Heart left ventricle (tissue), 16 donors: ENCODE results near the gene TRMU. TPM values are rescaled to one million over a fixed set of nuclear protein-coding genes. Genes with fewer than 3 reads are reported as not detected.

ENCODE experiments used
- ATAC-seq, 4 donors: fragments of 200-7000 bp; cut with Tn5 transposase; one replicate each; pipeline ENCODE4 v1.9.1; 2020 to 2022; ENCODE audit warnings: moderate library complexity in 4 of 4, mild to moderate bottlenecking in 3 of 4, moderate number of reproducible peaks in 1 of 4
- DNase-seq, 5 donors: peaks; one replicate each; pipeline ENCODE4 v3.0.0-alpha.2; 2020
- H3K27ac ChIP-seq, 12 donors: fragments of 200-600 bp; sonication (generic) in 4 of 12; one replicate each; pipeline versions ENCODE4 v1.5.0 to v1.8.0; 2016 to 2022; ENCODE audit warnings: mild to moderate bottlenecking in 2 of 12
- H3K27me3 ChIP-seq, 9 donors: fragments of 200-600 bp; sonication (generic) in 2 of 9; one replicate each; pipeline versions ENCODE4 v1.5.1 to v1.8.0; 2016 to 2022; ENCODE audit warnings: mild to moderate bottlenecking in 3 of 9
- H3K36me3 ChIP-seq, 9 donors: fragments of 200-600 bp; sonication (generic) in 2 of 9; one replicate each; pipeline versions ENCODE4 v1.5.0 to v1.8.0; 2018 to 2022; ENCODE audit warnings: mild to moderate bottlenecking in 2 of 9
- H3K4me1 ChIP-seq, 12 donors: fragments of 200-600 bp; sonication (generic) in 4 of 12; one replicate each; pipeline versions ENCODE4 v1.5.0 to v1.8.0; 2016 to 2022; ENCODE audit warnings: mild to moderate bottlenecking in 3 of 12
- H3K4me3 ChIP-seq, 12 donors: fragments of 200-600 bp; sonication (generic) in 4 of 12; one replicate each; pipeline versions ENCODE4 v1.5.0 to v1.8.0; 2017 to 2022; ENCODE audit warnings: mild to moderate bottlenecking in 9 of 12, moderate library complexity in 4 of 12
- H3K9me3 ChIP-seq, 12 donors: fragments of 200-600 bp; sonication (generic) in 4 of 12; one replicate each; pipeline versions ENCODE4 v1.5.0 to v1.8.0; 2016 to 2022; ENCODE audit warnings: mild to moderate bottlenecking in 1 of 12
- POLR2A ChIP-seq, 2 donors: fragments of 450-650 bp; IDR thresholded peaks; one replicate each; pipeline ENCODE4 v1.6.1; 2017; ENCODE audit warnings: antibody characterized with exemption in 2 of 2, mild to moderate bottlenecking in 2 of 2, moderate library complexity in 2 of 2
- WGBS, 4 donors: extraction: QIAGEN DNeasy Blood & Tissue Kit in 2 of 4; methylation state at CpG; one replicate each; pipeline versions ENCODE4 v1.1.5 to v1.1.7; 2013 to 2018; 5-methylcytosine and 5-hydroxymethylcytosine counted together
- intact Hi-C, 10 donors: fragments of 100-400 bp; cut with DNase I; formaldehyde crosslinking; loops; one replicate each; pipeline versions ENCODE4 v1.11.1 to v1.14.2; 2022
- polyA plus RNA-seq, 2 donors: library from polyadenylated mRNA; stranded (reverse); fragments of 200-250 nt; gene quantifications; one replicate each; pipeline ENCODE4 v1.2.3, GENCODE V29; 2013
- total RNA-seq, 9 donors: library from RNA; depleted of rRNA in 2 of 9; stranded (reverse); fragments of >200 nt in 2 of 9; fragmentation: NEBNext Ultra II Directional in 3 of 9; extraction: Animal tissue kit (Norgen Biotek cat#: 25700) in 3 of 9; gene quantifications; one replicate each; pipeline versions ENCODE4 v1.1.0 to v1.2.4, GENCODE V29; 2016 to 2023
- TF ChIP-seq, protein P1 (sequence below), 12 donors: fragments of 200-600 bp; sonication (generic) in 4 of 12; IDR thresholded peaks; one replicate each; pipeline versions ENCODE4 v1.5.0 to v1.8.0; 2018 to 2022; ENCODE audit warnings: antibody characterized with exemption in 12 of 12, mild to moderate bottlenecking in 5 of 12
- donor health status: ischemic (EF 13 %, LVEDD 7.1; RV severe dilation, severe dysfunction).
- donor health status: healthy with polysubstance abuse.
- donor health status: DM: no; HTN: yes; CAD: no.
- donor health status: DM: no; HTN: no; CAD: no.
- donor health status: ischemic (EF 25% LVEDD 6.9; RV normal size, moderate dysfunction).
- donor health status: ischemic (EF 25% LVEDD 5.7; RV mildly dilated, moderate dysfunction).
- donor health status: healthy.
- donor health status: DM: yes; HTN: yes; CAD: no.
- donor health status: ischemic (EF 35%, LVEDD 5.7; RV mildly dilated, moderate dysfunction).
- donor health status: nonischemic (EF 11% LVEDD 7.7; RV severe dilation, severe dysfunction).
- donor health status: DM: yes; HTN: yes; CAD: no.
- donor health status: PGD.
- donor health status: ischemic (EF 29% LVEDD 5.4; RV normal size, mild dysfunction).
- donor health status: nonischemic (EF 23%, LVEDD 6.1; RV moderate dilation, normal function).

Gene TRMU
- total and polyA plus RNA-seq, 11 donors = 24.3 to 48.7 (median 33.3) TPM

DNA sequence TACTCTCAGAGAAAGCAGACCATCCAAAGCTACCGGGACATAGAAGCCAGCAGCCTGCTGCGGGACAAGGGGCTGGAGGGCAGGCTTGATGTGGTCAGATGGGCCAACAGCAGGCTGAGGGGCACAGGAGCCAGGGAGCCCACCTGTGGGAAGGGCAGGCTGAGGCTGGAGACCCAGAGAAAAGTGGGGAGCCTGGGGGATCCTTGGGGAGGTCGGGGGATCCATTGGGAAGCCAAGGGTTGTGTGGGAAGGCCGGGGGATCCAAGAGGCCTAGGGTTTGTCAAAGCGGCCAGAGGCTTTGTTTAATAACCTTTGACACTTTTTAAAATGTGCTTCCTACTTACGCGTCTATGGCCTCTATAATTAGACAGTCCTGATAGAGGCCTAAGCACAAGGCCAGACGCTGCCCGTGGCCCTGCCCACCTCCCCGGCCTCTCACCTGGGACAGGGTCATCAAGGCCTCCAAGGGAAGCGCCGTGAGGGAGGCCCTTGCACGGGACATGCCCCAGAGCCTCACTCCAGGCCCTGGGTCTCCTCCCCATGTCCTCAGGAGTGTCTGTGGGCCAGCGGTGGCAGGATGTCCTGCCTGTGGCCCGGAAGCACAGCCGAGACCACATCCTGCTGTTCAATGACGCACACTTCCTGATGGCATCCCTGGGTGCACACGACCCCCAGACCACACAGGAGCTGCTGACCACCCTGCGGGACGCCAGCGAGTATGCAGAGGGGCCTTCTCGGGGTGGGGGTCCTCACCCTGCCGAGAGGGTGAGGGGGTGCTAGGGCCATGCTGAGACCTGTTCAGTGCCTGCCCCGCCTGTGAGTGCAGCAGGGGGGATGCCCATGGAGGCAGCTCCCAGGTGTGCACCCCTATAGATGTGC is 47.4 kb upstream of the TRMU start:
- 48 to 55% (median 51%) methylated on average over 14 to 24 of the region's 24 CpGs for WGBS, 4 donors
- TF ChIP-seq, protein P1, sequence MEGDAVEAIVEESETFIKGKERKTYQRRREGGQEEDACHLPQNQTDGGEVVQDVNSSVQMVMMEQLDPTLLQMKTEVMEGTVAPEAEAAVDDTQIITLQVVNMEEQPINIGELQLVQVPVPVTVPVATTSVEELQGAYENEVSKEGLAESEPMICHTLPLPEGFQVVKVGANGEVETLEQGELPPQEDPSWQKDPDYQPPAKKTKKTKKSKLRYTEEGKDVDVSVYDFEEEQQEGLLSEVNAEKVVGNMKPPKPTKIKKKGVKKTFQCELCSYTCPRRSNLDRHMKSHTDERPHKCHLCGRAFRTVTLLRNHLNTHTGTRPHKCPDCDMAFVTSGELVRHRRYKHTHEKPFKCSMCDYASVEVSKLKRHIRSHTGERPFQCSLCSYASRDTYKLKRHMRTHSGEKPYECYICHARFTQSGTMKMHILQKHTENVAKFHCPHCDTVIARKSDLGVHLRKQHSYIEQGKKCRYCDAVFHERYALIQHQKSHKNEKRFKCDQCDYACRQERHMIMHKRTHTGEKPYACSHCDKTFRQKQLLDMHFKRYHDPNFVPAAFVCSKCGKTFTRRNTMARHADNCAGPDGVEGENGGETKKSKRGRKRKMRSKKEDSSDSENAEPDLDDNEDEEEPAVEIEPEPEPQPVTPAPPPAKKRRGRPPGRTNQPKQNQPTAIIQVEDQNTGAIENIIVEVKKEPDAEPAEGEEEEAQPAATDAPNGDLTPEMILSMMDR (IDR thresholded peaks at IDR 0.05) = no peak
- TF ChIP-seq POLR2A (IDR thresholded peaks at IDR 0.05) = no peak

DNA sequence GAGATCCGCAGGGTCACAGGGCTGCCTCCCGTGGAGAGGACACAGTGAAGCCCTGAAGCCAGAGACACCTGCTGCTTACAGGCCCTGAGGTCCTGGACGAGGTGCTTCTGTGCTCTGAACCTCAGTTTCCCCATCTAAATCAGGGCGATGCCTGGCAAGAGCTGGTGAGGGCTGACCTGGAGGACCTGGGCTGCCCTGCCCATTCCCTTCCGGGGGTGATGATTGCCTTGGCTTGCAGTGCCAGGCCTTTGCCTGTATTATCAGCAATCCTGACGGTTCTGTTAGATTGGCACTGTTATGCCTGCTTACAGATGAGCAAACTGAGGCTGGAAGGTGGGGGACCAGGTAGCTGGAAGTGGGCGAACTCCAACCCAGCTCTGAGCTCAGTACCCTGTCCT is 46.7 kb upstream of the TRMU start:
- 40 to 90% (median 86%) methylated on average over 1 to 7 of the region's 7 CpGs for WGBS, 4 donors
- TF ChIP-seq, protein P1 (IDR thresholded peaks at IDR 0.05) = no peak
- no peak for TF ChIP-seq POLR2A (IDR thresholded peaks at IDR 0.05)
- peak overlapping the region in 10 of 12 donors; percentile 41 to 86 (median 78) for H3K27ac ChIP-seq
- peaks cover 0 to 43% (median 18%) of the 10 kb centered on the region in 12 donors for H3K4me1 ChIP-seq
- H3K36me3 ChIP-seq = peaks cover 0 to 70% (median 54%) of the 10 kb centered on the region in 9 donors
- H3K27me3 ChIP-seq = no peaks in the 10 kb centered on the region
- peak overlapping the region in 1 of 12 donors; percentile 49 for H3K4me3 ChIP-seq
- H3K9me3 ChIP-seq = peaks cover 0 to 7% (median 0%) of the 10 kb centered on the region in 12 donors
- DNase-seq = no peak
- intact Hi-C loops = no loop called here
- ATAC-seq = no peak

More for the DNA sequence above, 47.4 kb upstream of the TRMU start:
- ATAC-seq (peak in 3 of 4 donors; percentile 38 to 71 (median 50)), DNase-seq (peak; percentile 38 to 77 (median 50))
- H3K4me1 ChIP-seq = peaks cover 0 to 43% (median 18%) of the 10 kb centered on the region in 12 donors
- intact Hi-C loops = no loop called here
- peaks cover 0 to 68% (median 59%) of the 10 kb centered on the region in 9 donors for H3K36me3 ChIP-seq
- H3K27ac ChIP-seq = peak overlapping the region; percentile 41 to 86 (median 74)
- H3K27me3 ChIP-seq = no peaks in the 10 kb centered on the region
- peaks cover 0 to 7% (median 0%) of the 10 kb centered on the region in 12 donors for H3K9me3 ChIP-seq
- H3K4me3 ChIP-seq = peak overlapping the region in 10 of 12 donors; percentile 21 to 49 (median 36)

DNA sequence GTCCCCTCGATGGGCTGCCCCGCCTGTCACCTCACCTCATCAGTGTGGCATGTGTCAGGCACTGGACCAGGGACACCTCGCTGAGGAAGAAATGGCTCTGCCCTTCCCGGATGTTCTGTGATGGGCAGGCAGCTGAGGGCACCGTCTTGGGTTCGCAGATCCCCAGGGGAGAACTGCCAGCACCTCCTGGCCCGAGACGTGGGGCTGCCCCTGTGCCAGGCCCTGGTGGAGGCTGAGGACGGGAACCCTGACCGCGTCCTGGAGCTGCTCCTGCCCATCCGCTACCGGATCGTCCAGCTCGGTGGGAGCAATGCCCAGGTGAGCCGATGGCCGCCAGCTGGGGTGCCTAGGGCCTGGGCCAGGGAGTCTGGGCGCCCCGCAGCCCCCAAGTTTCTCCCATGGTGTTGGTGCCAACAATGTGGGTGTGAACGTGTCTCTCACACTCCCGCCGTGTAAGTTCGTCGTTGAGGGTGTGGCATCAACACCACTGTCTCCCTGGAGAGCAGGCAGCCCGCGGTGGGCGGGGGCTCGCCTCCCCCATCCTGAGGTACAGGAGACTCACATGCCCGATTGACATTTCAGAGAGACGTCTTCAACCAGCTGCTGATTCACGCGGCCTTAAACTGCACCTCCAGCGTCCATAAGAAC is 46.1 kb upstream of the TRMU start:
- H3K36me3 ChIP-seq = peaks cover 0 to 66% (median 48%) of the 10 kb centered on the region in 9 donors
- peak in 1 of 5 donors; percentile 66 for DNase-seq
- H3K9me3 ChIP-seq = peaks cover 0 to 7% (median 0%) of the 10 kb centered on the region in 12 donors
- WGBS, 4 donors = 79 to 86% (median 80%) methylated on average over 27 to 33 of the region's 33 CpGs
- intact Hi-C loops = no loop called here
- peak in 2 of 4 donors; percentile 15 to 38 for ATAC-seq
- peaks cover 0 to 43% (median 18%) of the 10 kb centered on the region in 12 donors for H3K4me1 ChIP-seq
- TF ChIP-seq, protein P1 (IDR thresholded peaks at IDR 0.05) = no peak
- no peak for TF ChIP-seq POLR2A (IDR thresholded peaks at IDR 0.05)
- no peaks in the 10 kb centered on the region for H3K27me3 ChIP-seq
- no peak overlapping the region for H3K4me3 ChIP-seq
- H3K27ac ChIP-seq = peak overlapping the region in 9 of 12 donors; percentile 3 to 86 (median 78)
